ENCODE results near the gene SORCS2. TPM values are rescaled to one million over a fixed set of nuclear protein-coding genes. Genes with fewer than 3 reads are reported as not detected.

SORCS2 gene
- total and polyA plus RNA-seq, 2 of the 13 experiments (the other 11 are each of a cell fraction or from before 2014, with no cell fraction given): 0.82 to 1.0 TPM

- no peak for TF ChIP-seq ZNF143 (CRISPR knock-in tag; IDR thresholded peaks at IDR 0.05)
- no peak for TF ChIP-seq ZNF766 (CRISPR knock-in tag; IDR thresholded peaks at IDR 0.05; ENCODE audit: borderline replicate concordance)
- TF ChIP-seq RAD51 (IDR thresholded peaks at IDR 0.05; ENCODE audit: borderline replicate concordance): no peak
- no peak for TF ChIP-seq HHEX (CRISPR knock-in tag; IDR thresholded peaks at IDR 0.05)
- TF ChIP-seq ARNT (IDR thresholded peaks at IDR 0.05): no peak
- no peak for TF ChIP-seq RBFOX2 (IDR thresholded peaks at IDR 0.05; ENCODE audit: low read depth, low read length)
- TF ChIP-seq HNRNPUL1 (IDR thresholded peaks at IDR 0.05; ENCODE audit: low read depth, low read length): no peak
- no peak for TF ChIP-seq ZBTB3 (CRISPR knock-in tag; IDR thresholded peaks at IDR 0.05; ENCODE audit: borderline replicate concordance, low read depth)
- no peak for TF ChIP-seq KAT2B (IDR thresholded peaks at IDR 0.05; ENCODE audit: borderline replicate concordance, low read depth, low read length)
- no peak for TF ChIP-seq ZFP90 (CRISPR knock-in tag; IDR thresholded peaks at IDR 0.05; ENCODE audit: borderline replicate concordance)
These were observed 42.2 kb downstream of the SORCS2 start (continued) for GRCh38 chr4:7234355-7235029.

- no peak for ATAC-seq
- POLR2A ChIA-PET: no interaction called here
- intact Hi-C loops (cut with micrococcal nuclease; ENCODE audit: unreplicated experiment) (no loop called here), in situ Hi-C loops (cut with HindIII; ENCODE audit: extremely low pct_ligation_motif_present, low pct_unique_long_range_greater_than_20kb) (no loop called here)
- H3K36me3 ChIP-seq (replicated peaks in 1 of 2; ENCODE audit: control insufficient read depth in 1 of 2, insufficient read depth in 2 of 2, low read length in 2 of 2): no peaks in the 10 kb centered on the region
- no peaks in the 10 kb centered on the region for H3K4me1 ChIP-seq (ENCODE audit: insufficient read depth, low read length)
- H4K20me1 ChIP-seq (ENCODE audit: insufficient read depth, low read length): no peaks in the 10 kb centered on the region
- no peak overlapping the region for H3K4me2 ChIP-seq (ENCODE audit: low read depth, low read length)
- TF ChIP-seq NPAS2 (CRISPR knock-in tag; IDR thresholded peaks at IDR 0.05; ENCODE audit: borderline replicate concordance) (no peak), POGZ (CRISPR knock-in tag; IDR thresholded peaks at IDR 0.05) (no peak), NCOA1 (CRISPR knock-in tag; IDR thresholded peaks at IDR 0.05) (no peak), KDM6A (CRISPR knock-in tag; IDR thresholded peaks at IDR 0.05; ENCODE audit: low read depth) (no peak), ISX (CRISPR knock-in tag; conservative IDR thresholded peaks at IDR 0.05) (no peak), ZNF160 (CRISPR knock-in tag; IDR thresholded peaks at IDR 0.05) (no peak), NFKB2 (CRISPR knock-in tag; IDR thresholded peaks at IDR 0.05; ENCODE audit: borderline replicate concordance) (no peak), MTERF4 (CRISPR knock-in tag; IDR thresholded peaks at IDR 0.05) (no peak), ZNF143 (CRISPR knock-in tag; IDR thresholded peaks at IDR 0.05) (no peak)
- CTCF ChIA-PET (ENCODE audit: low intra/inter-chr PET ratio, low total read pairs): no interaction called here
- peaks cover 14% of the 10 kb centered on the region for H3K9me3 ChIP-seq (ENCODE audit: low read length)
- no peak overlapping the region for H3K27ac ChIP-seq (ENCODE audit: extremely low read length, insufficient read depth, low read length)
- H3K27me3 ChIP-seq (ENCODE audit: control insufficient read depth in 1 of 2, insufficient read depth in 2 of 2, low read length in 2 of 2): peaks cover 2 to 4% of the 10 kb centered on the region in 2 experiments; a peak in 3 of 5 replicates
- H3K79me2 ChIP-seq (ENCODE audit: insufficient read depth, low read length): no peaks in the 10 kb centered on the region
- no peak for DNase-seq (ENCODE audit: low spot score)
- no peak overlapping the region for H3K9ac ChIP-seq (ENCODE audit: insufficient read depth, low read depth, low read length)
- H3K4me3 ChIP-seq (replicated peaks in 1 of 3; ENCODE audit: insufficient read depth in 1 of 3, low read depth in 2 of 3, low read length in 3 of 3): no peak overlapping the region
- FAIRE-seq: no peak
- H2AFZ ChIP-seq (ENCODE audit: low read length): no peak overlapping the region
- WGBS (ENCODE audit: low lambda C conversion rate): 82% methylated on average over 5 of the region's 14 CpGs
- BruUV-seq (replicated peaks): no TSS peak
These were observed 42.7 kb downstream of the SORCS2 start for GRCh38 chr4:7235030-7235380.
